ENCODE measurements around the gene RHO.
"Not testable (repeated sequence)": the region's sequence is repeated elsewhere in the genome, so short reads cannot be mapped to it uniquely, and the experiment has no call there.

Gene RHO

DNA sequence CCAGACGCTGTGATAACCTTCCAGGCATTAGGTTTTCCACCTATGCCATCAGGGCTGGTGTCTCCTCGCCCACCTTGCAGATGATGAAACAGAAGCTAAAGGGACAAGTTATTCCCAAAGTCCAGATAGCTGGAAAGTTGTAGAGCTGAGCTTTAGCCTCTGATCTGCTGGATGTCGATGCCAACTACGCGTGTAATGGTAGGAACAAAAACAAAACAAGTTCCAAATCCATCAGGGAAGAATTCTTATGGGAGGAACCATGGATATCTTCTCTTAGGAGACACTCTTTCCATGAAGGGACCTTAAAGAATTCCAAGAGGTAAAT lies 28.1 kb upstream of the RHO start:
- DNase-seq, result no peak

DNA sequence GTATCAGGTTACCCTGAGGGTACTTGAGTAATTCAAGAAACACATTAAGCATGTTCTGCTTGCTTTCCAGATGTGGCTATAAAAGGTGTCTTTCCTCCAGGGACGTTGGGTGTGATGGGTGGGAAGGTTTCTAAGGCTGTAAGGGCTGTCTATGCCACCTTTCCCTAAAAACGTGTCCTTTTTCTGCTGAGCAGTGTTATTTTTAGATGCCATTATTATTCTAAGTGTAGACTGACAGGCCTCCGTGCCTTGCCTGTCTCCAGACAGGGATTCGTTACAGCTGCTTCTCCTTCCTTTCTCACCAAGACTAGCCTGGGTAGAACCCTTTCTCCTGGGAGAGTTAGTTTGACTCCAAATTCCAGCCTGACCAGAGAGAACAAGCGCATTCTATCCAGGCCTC lies 26.8 kb upstream of the RHO start:
- DNase-seq, result no peak

DNA sequence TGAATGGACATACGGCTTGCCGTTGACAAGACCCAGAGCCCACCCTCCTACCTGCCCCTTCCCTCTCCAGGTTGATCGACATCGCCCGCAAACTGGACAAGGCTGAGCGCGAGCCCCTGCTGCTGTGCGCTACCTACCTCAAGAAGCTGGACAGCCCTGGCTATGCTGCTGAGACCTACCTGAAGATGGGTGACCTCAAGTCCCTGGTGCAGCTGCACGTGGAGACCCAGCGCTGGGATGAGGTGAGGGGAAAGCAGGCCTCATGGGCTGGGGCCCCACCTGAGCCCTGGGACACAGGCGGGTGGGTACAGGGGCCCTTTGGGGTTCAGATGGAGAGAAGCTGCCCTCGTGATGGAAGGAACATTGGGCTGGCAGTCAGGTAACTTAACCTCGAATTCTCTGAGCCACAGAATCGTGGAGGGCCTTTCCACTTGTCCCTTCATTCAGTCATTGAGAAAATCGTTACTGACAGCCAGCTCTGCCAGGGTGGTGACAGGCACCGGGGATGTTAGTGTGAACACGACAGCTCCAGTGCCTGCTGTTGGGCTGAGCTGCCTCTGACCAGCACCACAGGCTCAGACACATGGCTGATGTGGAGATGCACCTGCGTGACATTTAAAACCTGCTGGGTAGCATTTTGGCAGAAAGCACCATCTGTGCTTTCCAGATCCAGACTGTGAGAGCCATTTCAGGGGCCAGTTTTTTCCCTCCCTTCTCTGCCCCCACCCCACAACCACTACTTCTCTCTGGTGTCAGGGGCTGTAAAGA lies 25.6 kb upstream of the RHO start:
- DNase-seq, result peak; percentile 66

DNA sequence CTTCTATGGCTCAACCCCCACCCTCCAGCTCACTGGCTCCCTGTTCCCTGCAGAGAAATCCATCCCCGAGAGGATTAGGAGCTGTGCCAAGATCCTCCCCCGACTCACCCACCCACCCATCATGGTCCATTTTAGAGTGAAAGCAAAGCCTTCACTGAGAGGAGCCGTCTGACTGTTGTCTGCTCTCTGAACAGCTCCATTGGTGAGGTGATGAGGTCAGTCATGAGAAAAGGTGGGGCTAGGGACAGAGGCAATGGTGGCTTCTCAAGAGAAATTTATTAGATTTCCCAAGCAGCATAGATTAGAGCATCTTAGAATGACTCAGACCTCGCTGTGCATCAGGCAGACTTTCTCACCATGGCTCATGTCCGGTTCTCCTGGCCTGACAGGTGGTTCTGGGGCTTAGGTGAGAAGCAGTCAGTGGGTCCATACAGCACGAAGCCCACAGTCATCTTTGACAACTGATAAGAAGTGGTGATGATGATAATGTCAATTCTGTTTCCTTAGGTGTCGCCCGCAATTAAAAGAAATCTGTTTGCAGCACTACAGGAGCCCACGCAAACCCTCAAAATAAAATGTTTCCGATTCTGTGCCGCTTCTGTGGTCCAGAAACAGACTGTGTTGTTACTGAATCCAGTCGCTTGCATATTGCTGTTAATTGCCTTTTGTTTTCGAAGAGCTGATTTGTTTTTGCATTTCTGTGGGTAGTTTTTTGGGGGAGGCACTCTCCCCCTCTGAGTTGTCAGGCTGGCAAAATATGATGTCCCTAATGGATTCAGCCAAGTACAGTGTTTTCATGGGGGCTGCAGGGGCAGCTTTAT lies 24.8 kb upstream of the RHO start:
- peak; percentile 45 for DNase-seq

- no peak for DNase-seq
Measured at GRCh38 chr3:129504471-129505100, 23.9 kb upstream of the RHO start.

DNA sequence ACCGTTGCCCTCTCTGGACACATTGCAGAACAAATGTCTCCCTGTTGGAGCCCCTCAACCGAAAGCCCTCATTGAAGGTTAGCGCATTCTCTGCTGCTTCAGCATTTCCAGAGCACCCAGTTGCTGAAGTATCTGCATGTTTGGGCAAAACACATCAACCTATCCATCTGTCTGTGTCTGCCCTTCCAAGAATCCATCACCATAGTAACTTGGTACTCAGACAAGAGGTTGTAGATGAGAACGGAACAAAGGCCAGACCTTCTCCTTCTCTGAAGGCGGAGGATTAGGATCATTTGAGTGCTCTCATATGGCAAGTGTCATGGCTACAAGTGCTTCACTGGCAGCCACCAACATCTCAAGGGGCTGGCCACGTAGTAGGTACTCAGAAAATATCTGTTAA lies 23.1 kb upstream of the RHO start:
- no peak for DNase-seq

DNA sequence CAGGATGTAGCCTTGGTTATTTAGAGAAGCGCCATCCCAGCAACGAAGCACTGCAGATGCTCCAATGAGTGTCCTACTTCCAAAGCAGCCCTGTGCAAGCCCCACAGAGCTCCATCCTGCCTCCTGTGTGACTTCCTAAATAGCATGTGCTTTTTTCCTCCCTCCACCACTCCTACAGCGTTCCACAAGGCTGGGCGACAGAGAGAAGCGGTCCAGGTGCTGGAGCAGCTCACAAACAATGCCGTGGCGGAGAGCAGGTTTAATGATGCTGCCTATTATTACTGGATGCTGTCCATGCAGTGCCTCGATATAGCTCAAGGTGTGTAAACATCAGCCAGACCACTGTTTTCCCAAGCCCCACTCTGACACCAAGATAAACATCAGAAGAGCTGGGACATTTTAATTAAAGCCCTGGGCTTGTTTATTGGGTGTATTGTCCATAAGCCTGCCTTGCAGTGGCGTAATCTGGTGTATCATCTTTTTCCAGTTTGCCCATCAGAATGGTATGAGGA lies 22.2 kb upstream of the RHO start:
- DNase-seq, result no peak

DNA sequence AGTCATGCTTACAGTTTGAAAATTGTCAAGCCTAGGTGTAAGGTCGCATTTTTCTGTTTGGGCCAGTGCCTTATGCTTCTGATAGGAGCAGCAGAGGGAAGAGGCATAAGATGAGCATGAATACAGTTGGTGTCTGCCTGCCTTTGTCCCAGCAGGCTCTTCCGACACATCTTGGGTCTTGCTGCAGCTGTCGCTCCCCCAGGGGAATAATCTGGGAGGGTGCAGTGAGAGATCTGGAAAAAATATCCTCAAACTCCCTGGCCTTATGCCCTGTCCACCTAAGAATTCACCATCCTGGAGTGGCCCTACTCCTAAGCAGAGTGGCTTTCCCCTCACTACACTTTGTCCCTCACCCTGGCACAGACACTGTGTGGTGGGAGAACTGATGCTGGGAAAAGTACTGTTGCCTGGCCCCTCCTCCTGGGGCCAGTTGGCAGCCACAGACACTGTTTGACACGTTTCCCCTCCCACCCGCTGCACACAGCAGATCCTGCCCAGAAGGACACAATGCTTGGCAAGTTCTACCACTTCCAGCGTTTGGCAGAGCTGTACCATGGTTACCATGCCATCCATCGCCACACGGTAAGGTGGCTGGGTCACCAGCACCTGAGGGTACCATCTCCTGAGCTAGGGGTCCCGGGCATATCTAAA lies 21.1 kb upstream of the RHO start:
- DNase-seq, result no peak

- no peak for DNase-seq
Measured at GRCh38 chr3:129512595-129512994, 15.8 kb upstream of the RHO start.

DNA sequence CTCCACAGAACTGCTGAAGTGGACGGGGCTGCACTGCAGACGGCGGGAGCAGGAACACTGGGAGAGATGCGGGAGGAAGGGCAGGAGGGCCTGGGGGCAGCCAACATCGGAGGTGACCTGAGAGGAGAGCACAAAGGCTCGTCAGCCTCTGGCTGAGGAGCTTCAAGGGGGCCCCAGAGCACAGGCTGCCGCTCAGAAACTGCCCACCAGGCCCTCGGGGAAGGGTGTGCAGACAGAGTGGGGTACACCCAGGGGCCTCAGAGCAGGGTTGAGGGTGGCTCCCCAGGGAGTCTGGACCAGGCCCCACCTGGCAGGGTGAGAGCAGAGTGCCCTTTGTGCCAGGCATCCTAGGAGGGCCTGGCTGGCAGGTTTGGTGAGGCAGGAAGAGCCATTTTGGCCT lies 14.7 kb upstream of the RHO start:
- DNase-seq, result no peak

- no peak for DNase-seq
Measured at GRCh38 chr3:129514110-129514509, 14.3 kb upstream of the RHO start.

GRCh38 chr3:129514563-129514962 lies 13.9 kb upstream of the RHO start:
- DNase-seq, result no peak

DNA sequence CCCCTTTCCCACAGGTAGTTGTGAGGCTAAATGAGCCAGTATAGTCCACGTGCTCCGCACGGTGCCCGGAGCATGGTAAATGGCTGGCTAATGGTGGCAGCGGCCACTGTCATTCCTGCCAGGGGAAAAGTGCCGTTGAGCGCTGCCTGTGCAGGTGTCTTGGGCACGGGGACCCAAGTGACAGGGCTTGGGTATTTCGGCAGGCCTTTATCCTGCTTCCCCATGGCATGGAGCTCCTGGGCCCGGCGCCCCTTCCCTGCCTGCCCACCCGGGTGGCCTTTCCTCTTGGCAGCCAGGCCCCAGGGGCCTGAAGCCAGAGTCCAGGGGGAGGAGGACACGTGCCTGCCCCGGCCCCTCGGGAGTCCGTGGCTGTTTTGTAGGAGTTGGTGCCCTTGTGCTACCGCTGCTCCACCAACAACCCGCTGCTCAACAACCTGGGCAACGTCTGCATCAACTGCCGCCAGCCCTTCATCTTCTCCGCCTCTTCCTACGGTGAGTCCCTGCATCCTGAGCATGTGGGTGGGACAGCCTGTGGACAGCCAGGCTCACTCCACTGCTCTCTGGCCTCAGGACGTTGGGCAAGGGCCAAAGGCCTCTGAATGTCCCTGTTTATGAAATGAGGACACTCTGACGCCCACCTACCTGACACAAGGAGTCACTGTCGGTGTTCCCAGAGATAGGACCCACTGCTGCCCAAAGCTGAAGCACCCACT lies 13.2 kb upstream of the RHO start:
- DNase-seq, result not testable (repeated sequence)

GRCh38 chr3:129515821-129516432 lies 12.5 kb upstream of the RHO start:
- DNase-seq, result not testable (repeated sequence)

DNA sequence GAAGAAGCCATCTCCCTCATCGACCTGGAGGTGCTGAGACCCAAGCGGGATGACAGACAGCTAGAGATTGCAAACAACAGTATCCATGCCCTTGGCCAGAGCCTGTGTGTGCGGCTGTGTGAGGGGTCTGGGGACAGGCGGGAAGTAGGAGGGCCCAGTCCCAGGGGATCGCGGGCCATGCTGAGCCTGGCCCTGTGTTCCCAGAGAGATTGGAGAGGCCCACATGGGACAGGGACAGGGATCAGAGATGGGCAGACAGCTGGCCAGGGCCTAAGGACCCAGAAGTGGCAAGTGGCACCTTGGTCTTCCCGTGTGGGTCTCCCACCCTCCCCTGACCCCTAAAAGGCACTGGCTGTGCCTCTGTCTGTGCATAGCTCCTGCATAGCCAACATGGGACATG lies 10.9 kb upstream of the RHO start:
- no peak for DNase-seq

DNA sequence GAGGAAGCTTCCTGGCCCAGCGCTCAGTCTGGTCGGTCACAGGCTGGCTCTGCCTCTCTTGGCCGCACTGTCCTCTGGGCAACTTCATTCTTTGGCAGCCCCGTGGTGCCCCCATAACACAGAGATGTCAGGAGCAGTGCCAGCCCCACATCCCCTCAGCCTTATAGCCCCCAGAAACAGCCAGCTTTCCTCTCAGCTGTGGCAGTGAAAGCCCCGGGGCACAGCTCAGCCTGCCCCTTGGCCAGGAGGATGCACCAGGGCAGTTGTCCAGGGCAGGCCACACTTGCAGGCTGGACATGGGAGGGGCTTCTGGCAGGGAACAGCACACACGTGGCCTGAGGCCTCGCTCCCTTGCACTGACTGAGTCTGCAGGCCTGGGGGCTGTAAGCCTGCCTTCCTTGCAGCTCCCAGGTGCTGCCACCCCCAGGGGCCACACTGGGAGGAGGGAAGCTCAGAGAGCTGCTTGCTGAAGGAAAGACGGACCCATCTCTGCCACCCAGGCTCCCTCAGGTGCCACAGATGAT lies 10.3 kb upstream of the RHO start:
- DNase-seq, result no peak

DNA sequence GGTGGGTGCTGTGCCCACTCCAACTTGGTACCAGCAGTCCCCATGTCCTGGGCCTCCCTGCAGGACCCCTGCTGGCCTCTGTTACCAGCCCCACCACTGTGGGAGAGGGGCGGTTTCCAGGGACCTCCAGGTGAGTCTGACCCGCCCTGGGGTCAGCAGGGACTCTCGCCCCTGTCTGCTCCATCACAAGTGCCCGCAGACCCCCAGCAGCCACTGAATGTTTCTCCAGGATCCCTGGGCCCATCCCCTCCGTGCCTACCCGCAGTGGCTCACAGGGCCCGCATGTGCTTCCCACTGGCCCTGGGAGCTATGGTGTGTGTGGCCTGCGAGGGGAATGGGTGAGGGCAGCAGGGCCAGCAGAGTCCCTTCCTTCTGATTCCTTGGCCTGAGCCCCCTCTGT lies 9.9 kb upstream of the RHO start:
- DNase-seq, result no peak

- DNase-seq, result no peak
Measured at GRCh38 chr3:129519449-129519848, 9.0 kb upstream of the RHO start.

DNA sequence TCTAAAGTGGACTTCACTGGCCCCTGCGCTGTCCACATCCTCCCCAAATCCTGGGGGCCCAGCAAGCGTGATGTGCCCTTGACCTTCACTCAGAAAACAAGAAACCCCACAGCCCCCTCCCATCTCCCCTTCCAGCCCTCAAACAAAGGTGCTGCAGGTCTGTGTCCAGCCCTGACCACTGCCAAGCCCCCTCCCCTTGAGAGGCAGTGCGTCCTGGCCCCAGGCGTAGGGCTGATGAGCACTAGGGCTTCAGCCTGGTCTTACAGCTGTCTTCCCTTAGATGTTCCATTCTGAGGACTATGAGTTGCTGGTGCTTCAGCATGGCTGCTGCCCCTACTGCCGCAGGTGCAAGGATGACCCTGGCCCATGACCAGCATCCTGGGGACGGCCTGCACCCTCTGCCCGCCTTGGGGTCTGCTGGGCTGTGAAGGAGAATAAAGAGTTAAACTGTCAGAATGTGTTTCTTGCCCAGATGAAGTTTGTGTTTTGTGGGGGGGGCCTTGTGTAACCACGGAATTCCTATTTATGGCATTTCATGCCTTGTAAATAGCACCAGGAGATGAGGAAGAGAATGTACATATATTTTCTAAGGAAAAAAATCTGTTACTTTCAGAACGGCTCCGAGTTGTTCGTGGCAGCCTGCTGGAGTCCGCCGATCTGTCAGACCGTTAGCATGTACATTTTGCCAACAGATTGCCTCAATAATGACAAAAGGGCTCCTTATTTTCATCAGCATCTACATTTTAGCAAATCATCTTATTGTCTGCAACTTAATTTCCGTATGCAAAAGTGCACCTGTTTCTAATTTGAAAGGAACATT lies 8.3 kb upstream of the RHO start:
- no peak for DNase-seq

DNA sequence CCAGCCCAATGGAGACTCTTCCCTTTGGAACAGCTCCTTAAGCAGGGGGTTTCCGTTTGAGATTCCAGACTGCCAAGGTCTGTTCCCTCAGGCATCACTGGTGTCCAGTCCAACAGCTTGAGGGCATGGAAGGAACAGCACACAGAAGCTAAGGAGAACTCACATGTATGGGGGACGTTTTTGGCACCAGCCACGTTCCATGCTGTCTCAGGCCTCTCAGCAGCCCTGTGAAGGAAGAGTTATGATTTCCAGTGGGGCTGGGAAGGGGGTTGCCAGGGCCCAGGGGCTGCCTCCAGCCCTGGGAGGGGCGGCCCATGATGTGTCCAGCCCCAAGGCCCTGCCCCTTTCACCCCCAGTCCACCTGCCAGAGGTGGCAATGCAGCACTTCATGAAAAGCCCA lies 7.5 kb upstream of the RHO start:
- no peak for DNase-seq

- DNase-seq, result peak; percentile 15
Measured at GRCh38 chr3:129521611-129522010, 6.8 kb upstream of the RHO start.
